HG03439 (cell line): ENCODE measurements around the gene FOXP2.
"Not testable (repeated sequence)": the region's sequence is repeated elsewhere in the genome, so short reads cannot be mapped to it uniquely, and the experiment has no call there.

Experiments used
- ATAC-seq: cut with Tn5 transposase; IDR thresholded peaks from one replicate; pipeline ENCODE4 v1.9.1; 2021; ENCODE audit warnings: mild to moderate bottlenecking, moderate library complexity; ENCODE audit not compliant: unreplicated experiment

FOXP2 gene

GRCh38 chr7:114574384-114574783 lies 159.8 kb downstream of the FOXP2 start:
- ATAC-seq: no peak

- no peak for ATAC-seq
Measured at GRCh38 chr7:114575098-114575497, 160.5 kb downstream of the FOXP2 start.

DNA sequence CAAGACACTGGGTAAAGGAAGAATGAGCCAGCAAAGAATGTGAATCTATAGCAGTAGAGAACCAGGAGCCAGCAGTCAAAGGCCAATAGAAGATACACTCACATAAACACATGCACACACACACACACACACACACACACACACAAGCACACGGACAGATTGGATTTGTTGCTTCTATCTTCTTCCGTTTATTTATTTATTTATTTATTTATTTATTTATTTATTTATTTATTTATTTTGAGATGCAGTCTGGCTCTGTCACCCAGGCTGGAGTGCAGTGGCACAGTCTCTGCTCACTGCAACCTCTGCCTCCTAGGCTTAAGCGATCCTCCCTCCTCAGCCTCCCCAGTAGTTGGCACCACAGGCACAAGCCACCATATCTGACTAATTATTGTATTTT lies 166.3 kb downstream of the FOXP2 start:
- not testable (repeated sequence) for ATAC-seq

- no peak for ATAC-seq
Measured at GRCh38 chr7:114588506-114588905, 173.9 kb downstream of the FOXP2 start.

DNA sequence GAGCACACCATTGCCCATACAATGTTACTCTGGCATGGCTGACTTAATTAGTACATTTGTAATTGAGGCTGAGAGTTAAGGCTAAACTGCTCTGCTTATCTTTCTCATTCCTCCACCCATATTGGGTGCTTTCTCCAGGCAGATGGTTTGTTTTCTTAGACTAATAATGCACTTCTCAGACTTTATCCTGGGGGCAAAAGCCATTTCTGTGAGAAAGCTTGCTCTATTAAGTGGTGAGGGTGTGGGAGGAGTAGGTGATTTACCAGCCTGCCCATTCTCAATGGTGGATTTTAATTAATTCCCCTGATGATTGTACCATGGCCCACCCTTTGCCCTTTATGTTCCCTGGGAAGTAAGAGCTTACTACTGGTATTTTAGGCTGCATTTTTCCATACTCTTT lies 174.8 kb downstream of the FOXP2 start:
- ATAC-seq: no peak

GRCh38 chr7:114590298-114590697 lies 175.7 kb downstream of the FOXP2 start:
- no peak for ATAC-seq

GRCh38 chr7:114598946-114599345 lies 184.3 kb downstream of the FOXP2 start:
- ATAC-seq: no peak

DNA sequence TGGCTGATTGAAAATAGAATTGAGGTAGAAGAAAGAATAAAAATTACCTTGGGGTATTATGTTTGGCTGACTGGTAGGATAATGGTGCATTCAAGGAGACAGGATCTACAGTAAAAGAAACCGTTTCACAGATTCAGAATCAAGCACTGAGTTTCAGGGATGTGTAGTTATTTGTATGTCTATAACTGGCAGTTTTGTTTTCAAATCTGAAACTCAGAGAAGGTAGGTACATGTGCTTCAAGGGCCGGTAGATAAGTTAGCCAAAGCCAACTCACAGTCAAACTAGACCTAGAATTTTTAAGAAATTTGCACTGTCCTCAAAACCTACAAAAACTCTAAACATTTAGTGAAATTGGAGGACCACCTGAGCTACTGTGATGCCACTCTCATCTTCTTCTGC lies 191.5 kb downstream of the FOXP2 start:
- ATAC-seq: no peak

DNA sequence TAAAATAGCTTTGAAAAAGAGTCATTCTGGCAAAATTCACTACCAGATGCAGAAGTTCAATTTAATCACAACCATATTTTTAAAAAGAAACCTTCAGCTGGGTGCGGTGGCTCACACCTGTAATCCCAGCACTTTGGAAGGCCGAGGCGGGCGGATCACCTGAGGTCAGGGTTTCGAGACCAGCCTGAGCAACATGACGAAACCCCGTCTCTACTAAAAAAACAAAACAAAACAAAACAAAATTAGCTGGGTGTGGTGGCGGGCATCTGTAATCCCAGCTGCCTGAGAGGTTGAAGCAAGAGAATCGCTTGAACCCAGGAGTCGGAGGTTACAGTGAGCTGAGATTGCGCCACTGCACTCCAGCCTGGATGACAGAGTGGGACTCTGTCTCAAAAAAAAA lies 194.2 kb downstream of the FOXP2 start:
- ATAC-seq: not testable (repeated sequence)

DNA sequence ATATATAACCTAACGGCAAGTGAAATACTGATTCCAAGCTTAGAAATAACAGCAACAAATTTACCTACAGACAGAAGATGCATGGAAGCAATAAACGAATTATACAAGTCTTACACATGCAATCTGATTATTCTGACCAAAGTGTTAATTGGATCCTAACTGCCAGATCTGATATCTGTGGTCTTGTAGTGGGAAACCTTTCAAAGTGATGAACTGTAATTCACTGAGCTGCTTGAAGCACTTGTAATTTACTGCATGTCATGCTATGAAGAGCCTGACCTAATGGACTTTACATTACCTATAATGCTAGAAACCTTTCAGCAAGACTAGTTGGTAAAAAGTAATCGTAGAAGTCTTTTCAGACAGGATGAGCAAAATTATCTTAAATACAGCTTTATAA lies 205.6 kb downstream of the FOXP2 start:
- no peak for ATAC-seq

DNA sequence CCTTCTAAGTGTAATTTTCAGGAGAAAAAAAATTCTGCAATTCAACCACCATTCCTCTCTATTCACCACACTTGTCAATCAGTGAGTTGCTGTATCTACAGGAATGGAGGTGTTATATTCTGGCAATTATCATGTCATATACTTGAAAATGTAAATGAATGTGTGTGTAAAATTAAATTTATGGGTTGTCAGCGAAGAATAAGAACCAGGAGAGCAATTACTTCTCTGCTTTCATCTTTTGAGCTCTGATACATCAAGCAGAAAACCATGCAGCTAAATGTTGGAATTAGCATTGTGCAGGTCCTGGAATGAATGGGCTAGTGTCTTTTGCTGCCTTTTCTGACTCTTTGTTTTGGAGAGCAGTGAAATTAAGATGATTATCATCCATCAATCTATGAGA lies 207.6 kb downstream of the FOXP2 start:
- no peak for ATAC-seq

GRCh38 chr7:114623146-114623545 lies 208.5 kb downstream of the FOXP2 start:
- no peak for ATAC-seq

DNA sequence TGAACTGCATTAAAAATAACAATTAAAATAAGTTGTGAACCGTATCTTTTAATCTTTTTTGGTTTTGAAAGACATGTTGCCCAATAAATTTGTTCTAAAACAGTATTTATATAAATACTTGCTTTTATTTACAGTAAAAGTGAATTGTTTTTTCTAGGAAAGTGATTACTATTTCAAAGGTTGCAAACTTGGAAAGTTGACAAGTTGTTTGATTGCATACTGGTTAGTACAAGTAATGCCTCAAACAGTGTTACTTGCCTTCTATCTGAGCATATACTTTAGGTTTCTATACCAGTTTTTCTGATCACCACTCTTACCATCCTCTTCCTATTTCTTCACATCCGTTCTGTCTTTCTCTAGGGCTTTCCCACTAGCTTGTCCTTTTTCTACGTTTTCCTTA lies 212.6 kb downstream of the FOXP2 start:
- ATAC-seq: no peak

DNA sequence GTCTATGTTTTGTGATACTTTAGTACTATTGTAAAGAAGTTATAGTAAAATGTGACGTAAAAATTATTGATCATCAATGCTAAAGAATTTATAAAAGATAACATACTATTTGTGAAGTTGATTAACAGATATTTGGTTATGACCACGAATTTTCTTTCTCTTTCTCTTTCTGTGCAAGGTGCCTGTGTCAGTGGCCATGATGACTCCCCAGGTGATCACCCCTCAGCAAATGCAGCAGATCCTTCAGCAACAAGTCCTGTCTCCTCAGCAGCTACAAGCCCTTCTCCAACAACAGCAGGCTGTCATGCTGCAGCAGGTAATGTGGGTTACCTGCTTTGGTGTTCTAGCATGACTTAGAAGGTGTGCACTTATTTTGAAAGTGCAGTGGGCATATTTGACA lies 213.7 kb downstream of the FOXP2 start:
- no peak for ATAC-seq

- ATAC-seq: no peak
Measured at GRCh38 chr7:114629762-114630161, 215.1 kb downstream of the FOXP2 start.

GRCh38 chr7:114630201-114630990 lies 215.8 kb downstream of the FOXP2 start:
- no peak for ATAC-seq

DNA sequence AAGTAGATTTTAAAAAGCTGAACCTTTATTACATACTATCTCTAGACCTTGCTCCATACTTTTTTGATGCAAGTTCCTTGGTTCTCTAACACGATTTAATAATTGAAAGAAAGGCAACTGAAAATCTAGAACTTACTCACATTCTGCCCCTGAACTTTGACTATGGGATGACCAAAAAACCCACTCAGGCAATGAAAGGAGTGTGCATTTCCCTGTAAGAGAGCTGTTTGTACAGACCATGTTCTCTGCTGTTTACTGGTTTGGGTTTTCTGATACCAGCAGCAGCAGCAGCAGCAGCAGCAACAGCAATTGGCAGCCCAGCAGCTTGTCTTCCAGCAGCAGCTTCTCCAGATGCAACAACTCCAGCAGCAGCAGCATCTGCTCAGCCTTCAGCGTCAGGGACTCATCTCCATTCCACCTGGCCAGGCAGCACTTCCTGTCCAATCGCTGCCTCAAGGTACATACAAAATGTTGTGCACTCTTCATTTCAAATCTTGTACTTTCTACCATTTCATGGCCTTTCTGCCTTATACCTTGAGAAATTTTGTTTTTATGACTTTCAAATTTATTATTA lies 216.7 kb downstream of the FOXP2 start:
- ATAC-seq: peak; percentile 57

- no peak for ATAC-seq
Measured at GRCh38 chr7:114639451-114639850, 224.8 kb downstream of the FOXP2 start.

DNA sequence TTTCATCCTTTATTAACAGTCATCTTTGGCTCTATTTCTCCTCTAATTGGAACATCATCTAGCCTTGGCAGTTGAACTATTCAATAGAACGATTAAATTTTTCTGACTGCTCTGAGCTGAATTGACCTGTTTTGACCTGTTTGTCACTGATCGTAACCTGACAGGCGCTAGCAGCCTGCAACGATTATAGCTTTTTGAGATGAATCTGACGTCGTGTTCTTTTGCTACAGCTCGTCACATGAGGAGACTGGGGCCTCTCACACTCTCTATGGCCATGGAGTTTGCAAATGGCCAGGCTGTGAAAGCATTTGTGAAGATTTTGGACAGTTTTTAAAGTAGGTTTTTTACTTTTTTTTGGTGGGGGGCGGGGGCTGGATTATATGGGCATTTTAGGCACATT lies 229.8 kb downstream of the FOXP2 start:
- ATAC-seq: no peak

DNA sequence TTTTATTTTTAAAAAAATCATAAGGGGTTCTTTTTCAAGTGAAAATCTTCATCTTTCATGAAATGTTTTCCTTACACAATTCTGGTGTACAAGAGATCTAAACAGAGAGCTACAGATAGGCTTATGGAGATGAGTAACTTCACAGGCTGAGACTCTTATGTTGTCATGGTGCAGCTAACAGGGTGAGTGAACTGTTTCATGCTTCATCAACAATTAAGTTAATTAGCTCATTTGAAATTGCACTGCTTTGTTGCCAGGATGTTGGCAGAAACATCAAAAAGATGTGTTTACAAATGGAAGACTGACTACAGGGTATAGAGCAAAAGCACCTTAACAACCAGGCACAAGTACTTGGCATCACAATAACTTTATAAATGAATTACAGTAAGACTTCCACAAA lies 230.8 kb downstream of the FOXP2 start:
- no peak for ATAC-seq

DNA sequence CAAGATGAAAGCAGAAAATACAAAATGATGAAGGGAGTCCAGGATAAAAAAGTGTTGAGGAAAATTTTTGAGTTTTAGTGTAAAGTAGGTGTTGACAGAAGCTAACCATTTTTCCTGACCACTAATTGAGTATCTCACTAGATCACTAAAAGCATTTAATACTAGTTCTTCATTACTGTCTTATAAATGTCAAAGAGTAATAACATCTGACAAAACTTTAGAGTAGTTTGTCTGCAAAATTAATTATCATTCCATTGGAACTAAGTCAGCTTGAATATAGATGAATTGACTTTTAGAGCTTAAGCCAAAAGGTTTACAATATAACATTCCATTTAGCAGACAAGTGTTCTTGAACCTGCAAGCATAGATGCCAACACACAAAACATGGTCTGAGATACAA lies 232.9 kb downstream of the FOXP2 start:
- ATAC-seq: no peak

DNA sequence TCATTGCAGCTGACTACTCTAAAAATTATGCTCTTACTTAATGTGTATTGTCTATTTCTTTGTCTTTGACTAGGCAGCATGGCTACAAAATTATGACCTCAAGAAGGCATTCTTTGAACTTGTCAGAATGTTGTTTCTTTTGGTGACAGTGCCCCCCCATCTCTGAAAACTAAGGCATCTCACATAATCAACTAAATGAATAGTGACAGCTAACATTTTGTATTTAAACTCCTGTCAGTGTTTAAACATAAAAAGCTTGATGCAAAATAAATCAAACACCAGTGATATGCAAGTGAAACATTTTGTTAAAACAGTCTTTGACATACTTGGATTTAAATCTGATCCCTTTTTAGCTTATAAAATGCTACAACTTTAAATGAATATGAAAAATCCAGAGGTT lies 233.5 kb downstream of the FOXP2 start:
- no peak for ATAC-seq

- no peak for ATAC-seq
Measured at GRCh38 chr7:114648680-114649079, 234.1 kb downstream of the FOXP2 start.
